ENCODE data around the gene TMEM135. TPM values are rescaled to one million over a fixed set of nuclear protein-coding genes. Genes with fewer than 3 reads are reported as not detected.
A peak's percentile ranks its signal among the peaks of the same experiment; 100 is the strongest.
"Not testable (repeated sequence)": the region's sequence is repeated elsewhere in the genome, so short reads cannot be mapped to it uniquely, and the experiment has no call there.

TMEM135 gene
- polyA plus RNA-seq, 3 donors, result 31.7 to 33.1 (median 32.6) TPM

DNA sequence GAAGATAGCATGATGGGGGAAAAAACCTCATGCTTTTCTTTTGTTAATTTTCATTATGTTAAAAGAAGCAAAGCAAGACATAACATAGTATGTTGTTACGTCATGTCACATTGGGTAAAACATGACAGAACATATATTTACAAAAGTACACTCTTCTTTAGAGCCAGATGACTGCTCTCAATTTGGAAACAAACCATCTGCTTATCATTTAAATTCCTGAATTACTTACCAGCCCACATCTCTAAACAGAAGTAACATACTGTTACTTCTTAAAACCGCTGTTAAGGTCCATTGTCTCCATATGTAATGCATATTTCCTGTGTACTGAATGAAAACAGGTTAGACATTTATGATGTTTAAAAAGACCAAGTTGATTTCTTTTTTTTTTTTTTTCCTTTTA, 100.0 kb downstream of the TMEM135 start:
- peak; percentile 26 for DNase-seq

DNA sequence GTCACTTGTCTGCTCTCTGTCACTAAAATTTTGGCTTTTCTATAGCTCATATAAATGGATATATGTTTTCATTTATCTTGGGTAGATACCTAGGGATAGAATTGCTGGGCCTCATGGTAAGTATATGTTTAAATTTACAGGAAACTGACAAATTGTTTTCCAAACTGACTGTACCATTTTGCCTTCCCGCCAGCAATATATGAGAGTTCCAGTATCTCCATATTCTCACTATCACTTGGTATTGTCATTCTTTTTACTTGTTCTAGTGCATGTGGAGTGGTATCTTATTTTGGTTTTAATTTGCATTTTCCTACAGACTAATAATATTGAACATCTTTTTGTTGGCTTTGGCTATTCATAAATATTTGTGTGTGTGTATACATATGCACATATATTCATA, 101.7 kb downstream of the TMEM135 start:
- DNase-seq, result no peak

DNA sequence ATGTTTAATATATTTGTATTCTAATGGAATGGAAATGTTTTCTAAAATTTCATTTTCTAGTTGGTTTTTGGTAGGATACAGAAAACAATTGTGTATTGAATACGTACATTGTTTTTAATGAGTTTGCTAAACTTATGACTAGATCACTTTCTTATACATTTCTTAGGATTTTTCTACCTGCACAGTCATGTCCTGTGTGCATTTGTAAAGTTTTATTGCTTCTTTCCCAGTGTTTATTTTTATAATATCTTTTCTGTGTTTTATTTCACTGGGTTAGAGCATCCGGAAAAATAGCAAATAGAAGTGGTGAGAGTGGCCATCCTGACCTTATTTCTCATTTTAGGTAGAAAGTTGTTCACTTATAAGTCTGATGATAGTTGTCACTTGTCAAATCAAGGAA, 103.6 kb downstream of the TMEM135 start:
- no peak for DNase-seq

DNA sequence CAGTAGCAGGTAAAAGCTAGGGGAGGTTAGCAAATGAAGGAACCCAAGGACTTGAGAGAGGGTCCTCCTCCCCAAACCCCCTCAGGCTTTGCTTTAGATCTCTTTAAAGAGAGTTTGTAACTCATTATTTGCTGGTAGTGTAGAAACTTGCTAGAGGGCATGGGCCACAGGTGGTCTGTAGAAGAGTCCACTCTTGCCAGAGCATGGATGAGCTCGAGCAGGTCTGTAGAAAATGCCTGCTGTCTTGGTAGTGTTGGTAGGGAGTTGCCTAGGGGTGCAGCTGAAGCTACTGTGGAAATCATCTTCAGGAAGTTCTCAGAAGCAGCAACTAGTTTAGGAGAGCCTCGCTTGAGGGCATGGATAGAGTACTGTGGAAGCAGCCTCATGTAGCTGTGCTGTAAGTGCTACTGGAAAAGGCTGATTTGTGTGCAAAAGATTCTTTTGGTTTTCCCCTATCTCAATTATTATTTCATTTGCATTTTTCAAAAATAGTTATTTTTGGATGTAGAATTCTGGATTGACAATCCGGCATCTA, 104.3 kb downstream of the TMEM135 start:
- DNase-seq, result no peak

DNA sequence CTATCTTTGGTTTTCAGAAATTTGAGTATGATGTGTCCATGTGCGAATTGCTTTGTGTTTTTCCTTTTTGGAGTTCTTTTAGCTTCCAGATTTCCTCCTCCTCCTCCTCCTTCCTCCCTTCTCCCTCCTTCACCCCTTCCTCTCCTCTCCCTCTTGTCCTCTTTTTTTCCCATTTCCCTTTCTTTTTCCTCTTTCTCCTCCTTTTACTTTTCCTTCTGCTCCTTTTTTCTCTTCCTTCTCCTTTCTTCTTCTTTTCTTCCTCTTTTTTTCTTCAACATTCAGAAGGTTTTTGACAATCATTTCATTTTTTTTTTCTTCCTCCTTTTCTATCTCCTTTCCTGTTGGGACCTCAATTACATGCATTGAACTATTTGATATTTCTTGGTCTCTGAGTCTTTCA, 104.9 kb downstream of the TMEM135 start:
- no peak for DNase-seq

DNA sequence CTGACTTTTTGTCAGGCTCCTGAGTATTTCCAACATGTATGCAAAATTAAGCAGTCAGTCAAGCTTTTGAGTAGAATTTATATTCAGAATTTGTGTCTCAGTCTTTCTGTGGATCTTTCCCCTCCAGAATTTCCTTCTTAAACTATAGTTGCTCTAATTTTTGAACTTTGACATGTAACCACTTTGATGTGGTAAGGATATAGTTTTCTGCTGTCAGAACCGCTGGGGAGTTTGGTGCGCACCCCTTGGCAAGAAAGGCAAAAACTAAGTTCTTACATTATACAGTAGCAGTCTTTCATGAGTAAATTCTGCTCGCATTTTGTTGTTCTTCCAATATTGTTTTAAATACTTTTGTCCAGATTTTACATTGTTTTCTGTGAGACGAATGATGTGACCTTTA, 105.9 kb downstream of the TMEM135 start:
- DNase-seq, result no peak

DNA sequence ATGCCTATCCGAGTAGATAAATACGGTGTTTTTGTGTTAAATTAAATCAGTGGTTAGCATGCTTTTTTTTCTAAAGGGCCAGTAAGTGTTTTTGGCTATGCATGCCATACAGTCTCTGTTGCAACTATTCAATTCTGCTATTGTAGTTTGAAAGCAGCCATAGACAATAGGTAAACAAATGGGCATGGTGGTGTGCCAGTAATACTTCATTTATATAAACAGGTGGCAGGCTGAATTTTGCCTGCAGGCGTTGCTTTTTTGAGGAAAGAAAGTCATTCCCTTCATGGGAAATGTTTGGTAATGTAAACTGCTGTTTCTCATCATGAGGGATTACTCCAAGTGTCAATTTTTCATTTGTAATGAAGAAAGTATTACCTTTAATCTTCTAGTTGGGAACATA, 106.5 kb downstream of the TMEM135 start:
- no peak for DNase-seq

DNA sequence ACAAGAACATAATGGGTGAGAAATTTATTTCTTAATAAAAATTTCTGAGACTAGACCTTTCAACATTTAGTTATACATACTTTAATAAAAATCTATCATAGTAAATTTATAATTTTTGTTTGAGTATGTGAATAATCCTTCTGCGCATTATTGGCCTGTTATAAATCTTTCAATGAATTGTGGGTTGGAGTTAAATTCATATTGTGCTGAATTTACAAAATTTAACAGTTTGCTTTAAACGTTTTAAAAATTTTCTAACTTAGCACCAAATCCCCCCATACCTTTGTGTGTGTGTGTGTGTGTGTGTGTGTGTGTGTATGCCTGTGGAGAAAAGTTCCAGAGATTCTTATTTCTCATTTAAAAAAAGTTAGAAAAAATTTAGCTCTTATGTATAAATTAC, 111.0 kb downstream of the TMEM135 start:
- DNase-seq, result no peak

DNA sequence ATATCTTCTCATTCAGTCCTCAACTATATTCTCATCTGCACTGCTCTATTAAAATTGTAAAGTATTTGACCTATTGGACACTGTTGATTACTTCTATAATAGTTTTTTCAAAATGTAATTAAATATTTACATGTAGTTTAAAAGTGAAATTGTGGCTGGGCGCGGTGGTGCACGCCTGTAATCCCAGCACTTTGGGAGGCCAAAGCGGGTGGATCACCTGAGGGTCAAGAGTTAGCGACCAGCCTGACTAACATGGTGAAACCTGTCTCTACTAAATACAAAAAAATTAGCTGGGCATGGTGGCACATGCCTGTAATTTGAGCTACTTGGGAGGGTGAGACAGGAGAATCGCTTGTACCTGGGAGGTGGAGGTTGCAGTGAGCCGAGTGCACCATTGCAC, 112.0 kb downstream of the TMEM135 start:
- not testable (repeated sequence) for DNase-seq

DNA sequence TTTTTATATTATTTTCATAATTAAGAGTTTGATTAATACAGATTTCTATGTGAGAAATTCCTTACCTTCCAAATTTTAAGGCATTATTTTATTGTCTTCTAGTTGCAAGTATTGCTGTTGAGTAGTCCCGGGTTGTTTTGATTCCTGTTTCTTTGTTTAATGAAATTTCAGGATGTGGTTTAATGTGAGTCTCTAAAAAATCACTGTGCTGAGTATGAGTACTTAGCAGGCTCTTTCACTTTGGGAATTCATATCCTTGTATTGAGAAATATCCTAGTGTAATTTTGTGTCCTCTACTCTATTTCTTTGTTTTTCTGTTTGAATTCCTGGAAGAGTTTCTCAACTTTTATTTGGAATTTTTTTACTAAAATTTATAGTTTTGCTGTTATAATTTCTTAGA, 113.2 kb downstream of the TMEM135 start:
- no peak for DNase-seq

DNA sequence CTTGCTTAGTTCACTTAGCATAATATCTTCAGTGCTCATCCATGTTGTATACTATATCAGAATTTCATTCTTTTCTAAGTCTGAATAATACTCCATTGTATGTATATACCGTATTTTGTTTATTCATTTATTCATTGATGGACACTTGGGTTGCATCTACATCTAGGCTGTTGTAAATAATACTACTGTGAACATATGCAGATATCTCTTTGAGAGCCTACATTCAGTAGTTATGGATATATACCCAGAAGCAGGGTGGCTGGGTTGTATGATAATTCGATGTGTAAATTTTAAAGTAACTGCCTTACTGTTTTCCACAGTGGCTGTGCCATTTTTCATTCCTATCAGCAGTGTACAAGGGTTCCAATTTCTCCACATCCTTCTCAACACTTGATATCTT, 116.5 kb downstream of the TMEM135 start:
- no peak for DNase-seq

DNA sequence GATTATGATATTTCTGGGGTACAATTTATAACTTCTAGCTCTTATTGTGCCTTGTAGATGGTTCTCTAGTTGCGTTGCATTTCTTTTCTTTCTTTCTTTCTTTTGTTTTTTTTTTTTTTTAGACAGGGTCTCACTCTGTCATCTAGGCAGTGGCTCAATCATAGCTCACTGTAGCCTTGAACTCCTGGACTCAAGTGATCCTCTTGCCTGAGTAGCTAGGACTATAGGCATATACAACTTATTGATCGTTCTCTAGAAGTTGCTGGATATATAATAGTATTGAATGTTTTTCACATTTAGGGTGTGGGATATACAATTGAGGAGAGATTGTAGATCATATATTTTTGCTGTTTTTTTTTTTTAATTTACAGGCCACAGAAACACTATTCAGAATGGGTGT, 119.2 kb downstream of the TMEM135 start:
- no peak for DNase-seq

DNA sequence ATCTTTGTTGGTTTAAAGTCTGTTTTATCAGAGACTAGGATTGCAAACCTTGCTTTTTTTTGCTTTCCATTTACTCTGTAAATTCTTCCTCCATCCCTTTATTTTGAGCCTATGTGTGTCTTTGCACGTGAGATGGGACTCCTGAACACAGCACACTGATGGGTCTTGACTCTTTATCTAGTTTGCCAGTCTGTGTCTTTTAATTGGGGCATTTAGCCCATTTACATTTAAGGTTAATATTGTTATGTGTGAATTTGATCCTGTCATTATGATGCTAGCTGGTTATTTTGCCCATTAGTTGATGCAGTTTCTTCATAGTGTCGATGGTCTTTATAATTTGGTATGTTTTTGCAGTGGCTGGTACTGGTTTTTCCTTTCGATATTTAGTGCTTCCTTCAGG, 131.3 kb downstream of the TMEM135 start:
- DNase-seq, result not testable (repeated sequence)

DNA sequence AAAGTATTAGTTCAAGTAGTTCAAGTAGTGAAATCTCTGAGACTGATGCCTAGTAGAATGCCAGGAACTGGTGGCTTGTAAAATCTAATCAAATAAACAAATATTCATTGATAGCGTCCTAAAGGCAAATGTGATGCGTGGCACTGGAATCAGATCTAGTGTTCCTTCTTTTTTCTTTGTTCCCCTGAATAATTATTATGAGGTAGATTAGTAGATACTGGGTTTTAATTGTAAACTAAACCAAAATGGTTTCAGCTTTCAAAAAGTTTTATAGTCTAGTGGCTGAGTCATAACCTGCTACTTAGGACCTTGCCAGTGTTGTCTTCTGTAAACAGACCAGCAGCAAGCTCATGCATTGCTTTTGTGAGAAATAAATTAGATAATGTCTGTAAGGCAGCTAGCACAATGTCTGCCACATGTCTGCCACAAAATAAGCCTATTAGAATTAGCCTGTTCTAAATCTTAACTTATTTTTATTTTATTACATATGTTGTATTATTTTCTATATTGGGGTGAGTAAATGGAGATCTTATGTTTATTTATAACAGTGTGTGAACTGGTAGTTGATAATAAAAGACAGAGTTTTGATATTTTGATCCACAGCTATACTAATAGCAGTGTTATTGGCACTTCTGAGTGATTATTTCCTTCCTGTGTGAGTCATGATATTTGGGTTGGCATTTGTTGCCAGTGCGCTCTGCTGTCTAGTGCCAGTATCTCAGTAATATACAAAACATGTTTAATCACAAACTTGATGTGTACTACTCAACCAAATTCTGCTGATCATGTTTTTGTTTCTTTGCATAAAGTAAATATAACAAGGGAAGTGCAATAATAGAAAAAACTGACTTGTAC, 135.7 kb downstream of the TMEM135 start:
- DNase-seq, result no peak

DNA sequence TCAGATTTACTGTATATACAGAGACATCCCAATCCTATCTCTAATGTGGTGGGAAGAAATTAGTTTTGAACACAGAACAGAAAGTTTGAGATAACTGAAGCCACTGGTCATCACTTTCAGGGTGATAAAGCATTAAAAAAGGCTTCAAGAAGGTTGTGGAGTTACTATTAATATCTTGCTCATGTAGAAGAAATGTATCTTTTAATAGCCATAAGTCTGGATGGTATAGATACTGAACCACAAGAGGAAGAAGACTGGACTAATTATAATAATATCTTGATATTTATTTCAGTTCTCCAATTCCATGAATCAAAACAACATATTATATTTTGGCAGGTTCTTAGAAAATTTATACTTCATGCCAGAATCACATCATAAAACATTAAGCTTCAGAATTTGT, 137.1 kb downstream of the TMEM135 start:
- no peak for DNase-seq

DNA sequence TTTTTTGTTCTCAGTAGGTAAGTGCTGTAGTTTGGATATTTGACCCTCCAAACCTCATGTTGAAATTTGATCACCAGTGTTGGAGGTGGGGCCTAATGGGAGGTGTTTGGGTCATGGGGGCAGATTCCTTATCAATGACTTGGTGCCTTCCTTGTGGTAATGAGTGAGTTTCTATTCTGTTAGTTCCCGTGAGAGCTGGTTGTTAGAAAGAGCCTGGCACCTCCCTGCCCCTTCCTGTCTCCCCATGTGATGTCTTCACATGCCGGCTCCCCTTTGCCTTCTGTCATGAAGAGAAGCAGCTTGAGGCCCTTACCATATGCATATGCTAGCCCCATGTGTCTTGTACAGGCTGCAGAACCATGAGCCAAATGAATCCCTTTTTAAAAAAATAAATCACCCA, 138.3 kb downstream of the TMEM135 start:
- no peak for DNase-seq

DNA sequence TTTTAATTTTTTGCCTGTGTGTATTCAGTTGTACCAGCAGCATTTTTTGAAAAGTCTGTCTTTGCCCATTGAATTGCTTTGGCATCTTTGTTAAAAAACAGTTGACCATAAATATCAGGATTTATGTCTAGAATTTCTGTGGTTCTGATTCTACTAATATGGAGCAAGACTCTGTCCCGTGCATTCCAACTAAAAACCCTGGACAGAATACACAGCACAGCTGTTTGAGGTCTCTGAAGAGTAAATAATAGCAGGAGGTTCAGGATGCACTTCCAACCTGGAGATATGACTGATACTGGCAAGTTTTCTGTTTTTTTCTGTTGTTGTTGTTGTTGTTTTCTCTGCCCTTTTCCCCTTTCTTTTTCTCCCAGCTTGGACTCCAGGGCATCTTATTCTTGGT, 141.9 kb downstream of the TMEM135 start:
- DNase-seq, result no peak

DNA sequence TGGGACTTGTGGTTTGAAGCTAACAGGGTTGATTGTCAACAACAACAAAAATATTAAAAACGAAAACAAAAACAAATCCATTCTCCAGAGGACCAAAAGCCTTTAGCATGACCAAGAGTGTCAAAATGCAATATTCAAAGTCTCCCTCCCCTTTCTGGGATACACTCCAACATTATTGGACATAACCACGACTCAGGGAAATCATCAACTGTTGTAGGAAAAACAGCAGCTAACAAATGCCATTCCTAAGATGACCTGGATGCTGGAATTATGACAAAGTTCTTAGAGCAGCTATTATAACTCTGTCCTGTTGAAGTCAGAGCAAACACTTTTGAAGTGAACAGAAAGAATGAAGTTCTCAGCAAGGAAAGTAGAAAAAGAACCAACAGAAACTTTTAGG, 143.0 kb downstream of the TMEM135 start:
- no peak for DNase-seq

DNA sequence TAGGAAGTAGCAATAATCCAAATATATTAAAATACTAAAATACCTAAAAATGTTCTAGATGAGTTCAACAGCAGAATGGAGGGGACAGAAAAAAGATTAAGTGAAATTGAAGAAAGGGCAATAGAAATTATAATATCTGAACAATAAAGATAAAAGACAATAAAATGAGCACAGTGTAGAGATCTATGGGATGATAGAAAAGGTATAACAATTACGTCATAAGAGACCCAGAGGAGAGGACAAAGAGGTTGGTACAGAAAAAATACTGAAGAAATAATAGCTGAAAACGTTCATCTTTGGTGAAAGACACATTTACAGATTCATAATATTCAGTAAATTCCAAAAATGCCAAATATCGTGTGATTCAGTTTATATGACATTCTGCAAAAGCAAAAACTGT, 143.4 kb downstream of the TMEM135 start:
- DNase-seq, result no peak

DNA sequence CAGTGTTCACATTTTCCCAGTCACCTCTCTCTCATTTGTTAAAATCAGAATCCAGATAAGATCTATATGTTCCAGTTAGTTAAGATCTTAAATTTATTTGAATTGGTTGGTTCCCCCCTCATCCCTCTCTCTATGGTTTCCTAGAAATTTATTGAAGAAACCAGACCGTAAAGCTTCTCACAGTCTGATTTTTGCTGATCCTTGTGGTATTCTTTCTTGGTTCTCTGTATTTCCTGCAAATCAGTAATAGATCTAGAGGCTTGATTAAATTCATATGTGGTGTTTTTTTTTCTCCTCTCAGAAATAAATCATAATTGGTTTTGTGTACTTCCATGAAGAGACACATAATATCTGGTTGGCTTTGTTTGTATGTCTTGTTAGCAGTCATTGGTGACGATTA, 147.5 kb downstream of the TMEM135 start:
- no peak for DNase-seq

DNA sequence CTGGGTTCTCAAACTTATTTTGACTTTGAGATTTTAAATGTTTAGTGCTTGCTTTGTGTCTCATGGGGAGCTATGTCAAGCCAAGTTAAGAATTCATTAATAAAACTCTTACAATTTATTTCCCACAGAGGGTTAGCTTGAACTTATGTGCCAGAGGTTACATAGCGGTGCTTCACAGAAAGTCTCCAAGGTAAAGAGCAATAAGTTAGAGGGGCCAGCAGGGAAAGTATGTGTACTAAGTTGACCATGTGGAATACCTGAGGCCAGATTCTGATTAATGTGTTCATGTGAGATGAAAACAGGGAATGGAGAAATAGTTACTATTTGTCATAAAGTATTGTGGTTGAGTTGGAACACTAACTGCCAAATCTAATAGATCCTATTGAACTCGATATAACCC, 149.3 kb downstream of the TMEM135 start:
- DNase-seq, result peak; percentile 19

DNA sequence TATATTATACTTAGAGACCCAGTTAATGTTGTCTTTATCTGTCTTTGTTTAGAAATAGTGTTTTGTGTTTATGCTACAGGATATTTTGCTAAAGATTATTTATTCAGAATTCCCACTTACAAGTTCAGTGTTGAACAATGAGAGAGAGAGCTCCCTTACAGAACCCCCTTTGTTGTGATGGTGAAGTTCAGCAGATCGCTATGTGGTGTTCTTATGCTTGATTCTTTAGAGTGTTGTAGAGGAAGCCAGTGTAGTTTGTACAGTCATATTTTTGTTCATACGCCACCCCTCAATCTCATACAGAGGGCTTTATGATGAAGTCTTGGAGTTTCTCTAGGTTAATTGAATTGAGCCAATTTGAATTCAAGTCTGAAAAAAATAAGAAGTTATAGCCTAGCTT, 150.2 kb downstream of the TMEM135 start:
- DNase-seq, result no peak

DNA sequence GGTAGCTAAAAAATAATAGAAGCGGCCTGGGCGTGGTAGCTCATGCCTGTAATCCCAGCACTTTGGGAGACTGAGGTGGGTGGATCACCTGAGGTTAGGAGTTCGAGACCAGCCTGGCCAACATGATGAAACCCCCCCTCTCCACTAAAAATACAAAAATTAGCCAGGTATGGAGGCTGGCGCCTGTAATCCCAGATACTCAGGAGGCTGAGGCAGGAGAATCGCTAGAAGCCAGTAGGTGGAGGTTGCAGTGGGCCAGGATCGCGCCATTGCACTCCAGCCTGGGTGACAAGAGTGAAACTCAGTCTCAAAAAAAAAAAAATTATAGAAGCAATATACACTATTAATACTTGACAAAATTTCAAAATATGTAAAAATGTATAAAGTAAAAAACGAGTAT, 150.7 kb downstream of the TMEM135 start:
- not testable (repeated sequence) for DNase-seq

DNA sequence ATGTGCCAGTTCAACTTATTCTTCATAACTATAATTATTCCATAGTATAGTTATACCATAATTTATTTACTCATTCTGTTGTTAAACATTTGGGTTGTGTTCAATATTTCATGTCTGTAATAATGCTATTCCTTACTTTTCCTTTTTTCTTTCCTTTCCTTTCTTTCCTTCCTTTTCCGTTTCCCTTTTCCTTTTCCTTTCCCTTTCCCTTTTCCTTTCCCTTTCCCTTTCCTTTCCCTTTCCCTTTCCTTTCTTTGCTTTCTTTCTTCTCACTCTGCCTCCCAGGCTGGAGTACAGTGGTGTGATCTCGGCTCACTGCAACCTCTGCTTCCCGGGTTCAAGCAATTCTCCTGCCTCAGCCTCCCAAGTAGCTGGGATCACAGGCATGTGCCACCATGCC, 151.2 kb downstream of the TMEM135 start:
- not testable (repeated sequence) for DNase-seq
